ENCODE results near the gene AUTS2. TPM values are rescaled to one million over a fixed set of nuclear protein-coding genes. Genes with fewer than 3 reads are reported as not detected.

AUTS2 gene
- total RNA-seq, 1 experiment from 2014 or later: 50.0 TPM

- CTCF ChIA-PET: no interaction called here
- Mint-ChIP-seq H3K4me3 (no peak overlapping the region), H3K27ac (no peak overlapping the region), H3K27me3 (ENCODE audit: low read depth) (no peaks in the 10 kb centered on the region), H3K4me1 (peaks cover 52% of the 10 kb centered on the region), H3K9me3 (no peaks in the 10 kb centered on the region), H3K36me3 (no peaks in the 10 kb centered on the region)
- DNase-seq (ENCODE audit: low spot score): no peak
- POLR2A ChIA-PET: no interaction called here
- TF ChIP-seq EMX1 (CRISPR knock-in tag; IDR thresholded peaks at IDR 0.05) (no peak), SP1 (CRISPR knock-in tag; conservative IDR thresholded peaks at IDR 0.05) (no peak), SMAD3 (CRISPR knock-in tag; IDR thresholded peaks at IDR 0.05; ENCODE audit: borderline replicate concordance) (no peak), FOXP1 (CRISPR knock-in tag; IDR thresholded peaks at IDR 0.05; ENCODE audit: borderline replicate concordance) (no peak), NR2C2 (CRISPR knock-in tag; IDR thresholded peaks at IDR 0.05) (no peak), OVOL2 (CRISPR knock-in tag; IDR thresholded peaks at IDR 0.05; ENCODE audit: borderline replicate concordance) (no peak), PRRX2 (CRISPR knock-in tag; IDR thresholded peaks at IDR 0.05) (no peak)
- ATAC-seq: no peak
Measured at GRCh38 chr7:69613846-69614245, 15.6 kb downstream of the AUTS2 start.

DNA sequence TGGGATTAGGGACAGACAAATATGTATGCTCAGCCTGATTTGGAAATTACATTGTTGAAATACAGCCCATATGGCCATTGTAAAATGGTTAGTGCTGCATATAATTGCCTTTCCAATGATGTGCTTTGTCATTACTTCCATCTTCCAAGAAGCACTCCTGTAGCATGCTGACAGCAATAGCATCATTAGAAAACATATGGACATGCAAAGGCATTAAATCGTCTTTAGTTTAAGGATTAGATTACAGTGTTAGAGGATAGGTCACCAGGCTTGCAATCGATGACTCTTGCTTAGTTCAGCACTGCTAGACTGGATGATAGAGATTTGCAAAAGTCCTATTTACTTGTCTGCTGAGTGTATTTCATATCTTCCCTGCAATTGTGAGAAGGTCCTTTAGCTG, 17.4 kb downstream of the AUTS2 start:
- Mint-ChIP-seq H3K36me3 (no peaks in the 10 kb centered on the region), H3K27me3 (ENCODE audit: low read depth) (no peaks in the 10 kb centered on the region), H3K27ac (no peak overlapping the region), H3K9me3 (no peaks in the 10 kb centered on the region), H3K4me1 (peaks cover 53% of the 10 kb centered on the region), H3K4me3 (no peak overlapping the region)
- TF ChIP-seq, protein P1, sequence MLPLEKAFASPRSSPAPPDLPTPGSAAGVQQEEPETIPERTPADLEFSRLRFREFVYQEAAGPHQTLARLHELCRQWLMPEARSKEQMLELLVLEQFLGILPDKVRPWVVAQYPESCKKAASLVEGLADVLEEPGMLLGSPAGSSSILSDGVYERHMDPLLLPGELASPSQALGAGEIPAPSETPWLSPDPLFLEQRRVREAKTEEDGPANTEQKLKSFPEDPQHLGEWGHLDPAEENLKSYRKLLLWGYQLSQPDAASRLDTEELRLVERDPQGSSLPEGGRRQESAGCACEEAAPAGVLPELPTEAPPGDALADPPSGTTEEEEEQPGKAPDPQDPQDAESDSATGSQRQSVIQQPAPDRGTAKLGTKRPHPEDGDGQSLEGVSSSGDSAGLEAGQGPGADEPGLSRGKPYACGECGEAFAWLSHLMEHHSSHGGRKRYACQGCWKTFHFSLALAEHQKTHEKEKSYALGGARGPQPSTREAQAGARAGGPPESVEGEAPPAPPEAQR (CRISPR knock-in tag; IDR thresholded peaks at IDR 0.05): no peak
- TF ChIP-seq ZNF138 (CRISPR knock-in tag; conservative IDR thresholded peaks at IDR 0.05) (no peak), SMAD4 (CRISPR knock-in tag; IDR thresholded peaks at IDR 0.05) (no peak), FOXP1 (CRISPR knock-in tag; IDR thresholded peaks at IDR 0.05; ENCODE audit: borderline replicate concordance) (no peak), ZNF671 (CRISPR knock-in tag; IDR thresholded peaks at IDR 0.05) (no peak), NR1H2 (CRISPR knock-in tag; IDR thresholded peaks at IDR 0.05) (no peak), SP1 (CRISPR knock-in tag; conservative IDR thresholded peaks at IDR 0.05) (no peak), TEAD4 (CRISPR knock-in tag; IDR thresholded peaks at IDR 0.05) (no peak), MYBL2 (CRISPR knock-in tag; IDR thresholded peaks at IDR 0.05) (no peak), CREM (CRISPR knock-in tag; IDR thresholded peaks at IDR 0.05) (no peak), ELF4 (CRISPR knock-in tag; IDR thresholded peaks at IDR 0.05; ENCODE audit: low read depth) (no peak), ESRRA (CRISPR knock-in tag; IDR thresholded peaks at IDR 0.05; ENCODE audit: borderline replicate concordance) (no peak), SMAD3 (CRISPR knock-in tag; IDR thresholded peaks at IDR 0.05; ENCODE audit: borderline replicate concordance) (no peak), E2F4 (CRISPR knock-in tag; IDR thresholded peaks at IDR 0.05; ENCODE audit: borderline replicate concordance, low read depth) (no peak), ZNF423 (CRISPR knock-in tag; IDR thresholded peaks at IDR 0.05) (no peak), ATF3 (CRISPR knock-in tag; conservative IDR thresholded peaks at IDR 0.05) (no peak), ZNF425 (CRISPR knock-in tag; conservative IDR thresholded peaks at IDR 0.05) (no peak)
- TF ChIP-seq, protein P2, sequence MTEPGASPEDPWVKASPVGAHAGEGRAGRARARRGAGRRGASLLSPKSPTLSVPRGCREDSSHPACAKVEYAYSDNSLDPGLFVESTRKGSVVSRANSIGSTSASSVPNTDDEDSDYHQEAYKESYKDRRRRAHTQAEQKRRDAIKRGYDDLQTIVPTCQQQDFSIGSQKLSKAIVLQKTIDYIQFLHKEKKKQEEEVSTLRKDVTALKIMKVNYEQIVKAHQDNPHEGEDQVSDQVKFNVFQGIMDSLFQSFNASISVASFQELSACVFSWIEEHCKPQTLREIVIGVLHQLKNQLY (CRISPR knock-in tag; IDR thresholded peaks at IDR 0.05): no peak
- TF ChIP-seq, protein P3, sequence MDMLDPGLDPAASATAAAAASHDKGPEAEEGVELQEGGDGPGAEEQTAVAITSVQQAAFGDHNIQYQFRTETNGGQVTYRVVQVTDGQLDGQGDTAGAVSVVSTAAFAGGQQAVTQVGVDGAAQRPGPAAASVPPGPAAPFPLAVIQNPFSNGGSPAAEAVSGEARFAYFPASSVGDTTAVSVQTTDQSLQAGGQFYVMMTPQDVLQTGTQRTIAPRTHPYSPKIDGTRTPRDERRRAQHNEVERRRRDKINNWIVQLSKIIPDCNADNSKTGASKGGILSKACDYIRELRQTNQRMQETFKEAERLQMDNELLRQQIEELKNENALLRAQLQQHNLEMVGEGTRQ (CRISPR knock-in tag; IDR thresholded peaks at IDR 0.05): no peak
- TF ChIP-seq, protein P4, sequence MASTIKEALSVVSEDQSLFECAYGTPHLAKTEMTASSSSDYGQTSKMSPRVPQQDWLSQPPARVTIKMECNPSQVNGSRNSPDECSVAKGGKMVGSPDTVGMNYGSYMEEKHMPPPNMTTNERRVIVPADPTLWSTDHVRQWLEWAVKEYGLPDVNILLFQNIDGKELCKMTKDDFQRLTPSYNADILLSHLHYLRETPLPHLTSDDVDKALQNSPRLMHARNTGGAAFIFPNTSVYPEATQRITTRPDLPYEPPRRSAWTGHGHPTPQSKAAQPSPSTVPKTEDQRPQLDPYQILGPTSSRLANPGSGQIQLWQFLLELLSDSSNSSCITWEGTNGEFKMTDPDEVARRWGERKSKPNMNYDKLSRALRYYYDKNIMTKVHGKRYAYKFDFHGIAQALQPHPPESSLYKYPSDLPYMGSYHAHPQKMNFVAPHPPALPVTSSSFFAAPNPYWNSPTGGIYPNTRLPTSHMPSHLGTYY (CRISPR knock-in tag; IDR thresholded peaks at IDR 0.05): no peak
- DNase-seq (ENCODE audit: low spot score) (no peak), ATAC-seq (no peak)
- ChIA-PET CTCF (no interaction called here), POLR2A (no interaction called here)
